ENCODE data around the gene SPAG6.
A peak's percentile ranks its signal among the peaks of the same experiment; 100 is the strongest.
"Not testable (repeated sequence)": the region's sequence is repeated elsewhere in the genome, so short reads cannot be mapped to it uniquely, and the experiment has no call there.

Gene SPAG6

GRCh38 chr10:22345301-22346095 lies at the start of gene SPAG6:
Gene SPAG6 (plus strand): TSS chr10:22345496. CDS start chr10:22345612, 116 bp downstream.
- DNase-seq: peak; percentile 50

- DNase-seq: no peak
Observed at GRCh38 chr10:22301193-22301592, 44.1 kb upstream of the SPAG6 start.

GRCh38 chr10:22303461-22303860 lies 41.8 kb upstream of the SPAG6 start:
- DNase-seq: no peak

- DNase-seq: no peak
Observed at GRCh38 chr10:22305721-22306120, 39.6 kb upstream of the SPAG6 start.

- DNase-seq: no peak
Observed at GRCh38 chr10:22308390-22308789, 36.9 kb upstream of the SPAG6 start.

- no peak for DNase-seq
Observed at GRCh38 chr10:22309180-22310000, 35.9 kb upstream of the SPAG6 start.

- not testable (repeated sequence) for DNase-seq
Observed at GRCh38 chr10:22310012-22310411, 35.3 kb upstream of the SPAG6 start.

GRCh38 chr10:22310928-22311327 lies 34.4 kb upstream of the SPAG6 start:
- DNase-seq: no peak

GRCh38 chr10:22314852-22315251 lies 30.4 kb upstream of the SPAG6 start:
- DNase-seq: peak; percentile 23

- peak; percentile 39 for DNase-seq
Observed at GRCh38 chr10:22315455-22316285, 29.6 kb upstream of the SPAG6 start.

- DNase-seq: peak; percentile 87
Observed at GRCh38 chr10:22316286-22317075, 28.8 kb upstream of the SPAG6 start, which contains the start of gene COMMD3. Gene COMMD3 (plus strand): TSS chr10:22316388. CDS start chr10:22316418, 30 bp downstream.

- no peak for DNase-seq
Observed at GRCh38 chr10:22317076-22317370, 28.3 kb upstream of the SPAG6 start.

GRCh38 chr10:22317771-22318565 lies 27.3 kb upstream of the SPAG6 start:
- peak; percentile 29 for DNase-seq

GRCh38 chr10:22318772-22319171 lies 26.5 kb upstream of the SPAG6 start:
- DNase-seq: no peak

- DNase-seq: no peak
Observed at GRCh38 chr10:22319547-22319979, 25.7 kb upstream of the SPAG6 start.

GRCh38 chr10:22319980-22320558 lies 25.2 kb upstream of the SPAG6 start:
- peak; percentile 48 for DNase-seq

- peak; percentile 74 for DNase-seq
Observed at GRCh38 chr10:22320591-22321155, 24.6 kb upstream of the SPAG6 start, which contains the start of gene BMI1. Gene BMI1 (plus strand): TSS chr10:22321099. CDS start chr10:22326450, 5,351 bp downstream.

- DNase-seq: peak; percentile 67
Observed at GRCh38 chr10:22321156-22321923, 24.0 kb upstream of the SPAG6 start.

GRCh38 chr10:22321924-22322640 lies 23.2 kb upstream of the SPAG6 start:
- DNase-seq: peak; percentile 17
